Stimulated activated effector memory CD8-positive, alpha-beta T cell treated with anti-CD3 and anti-CD28 coated beads, Interleukin-12 subunit alpha, Interleukin-12 subunit beta, amount 100 ng/mL, for 72 hours (primary cell): ENCODE measurements around the gene RYR2.
"Not testable (repeated sequence)": the region's sequence is repeated elsewhere in the genome, so short reads cannot be mapped to it uniquely, and the experiment has no call there.

Experiments used
- ATAC-seq: fragments of 150-1000 bp; cut with Tn5 transposase; 2 replicates; pipeline ENCODE4 v1.10.0; 2021
- DNase-seq, 2 donors: peaks; one replicate each; pipeline ENCODE4 v3.0.0; 2021 to 2022; ENCODE audit warnings: low spot score in 2 of 2
- H3K27ac Mint-ChIP-seq: one replicate; pipeline ENCODE4 v1.8.0; 2022; ENCODE audit warnings: mild to moderate bottlenecking, mixed read lengths
- H3K36me3 Mint-ChIP-seq: one replicate; pipeline ENCODE4 v1.8.0; 2022; ENCODE audit warnings: mild to moderate bottlenecking, mixed read lengths
- H3K4me1 Mint-ChIP-seq: one replicate; pipeline ENCODE4 v1.8.0; 2022; ENCODE audit warnings: mixed read lengths
- H3K4me3 Mint-ChIP-seq: one replicate; pipeline ENCODE4 v1.8.0; 2022; ENCODE audit warnings: mild to moderate bottlenecking, mixed read lengths
- H3K9me3 Mint-ChIP-seq: one replicate; pipeline ENCODE4 v1.8.0; 2022; ENCODE audit warnings: mixed read lengths

Gene RYR2

DNA sequence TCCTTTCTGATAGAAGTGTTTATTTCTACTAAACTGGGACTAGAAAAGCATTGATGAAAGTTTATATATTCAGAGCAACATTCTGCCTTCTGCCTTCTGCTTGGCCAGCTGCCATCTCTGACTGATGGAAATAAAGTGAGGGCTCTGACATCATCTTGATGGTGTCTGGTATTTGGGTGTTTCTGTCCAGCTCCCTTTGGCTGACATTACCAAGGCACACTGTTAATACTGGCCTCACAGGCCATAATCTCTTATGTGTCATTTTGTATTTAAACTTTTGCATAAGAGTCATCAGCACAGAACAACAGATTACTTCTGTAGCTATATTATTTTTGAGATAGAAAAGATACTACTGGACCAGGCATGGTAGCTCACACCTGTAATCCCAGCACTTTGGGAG is 216.9 kb downstream of the RYR2 start:
- Mint-ChIP-seq H3K4me3 (no peak overlapping the region), H3K27ac (no peak overlapping the region), H3K4me1 (no peaks in the 10 kb centered on the region), H3K9me3 (no peaks in the 10 kb centered on the region), H3K36me3 (no peaks in the 10 kb centered on the region)
- ATAC-seq = no peak
- no peak for DNase-seq

DNA sequence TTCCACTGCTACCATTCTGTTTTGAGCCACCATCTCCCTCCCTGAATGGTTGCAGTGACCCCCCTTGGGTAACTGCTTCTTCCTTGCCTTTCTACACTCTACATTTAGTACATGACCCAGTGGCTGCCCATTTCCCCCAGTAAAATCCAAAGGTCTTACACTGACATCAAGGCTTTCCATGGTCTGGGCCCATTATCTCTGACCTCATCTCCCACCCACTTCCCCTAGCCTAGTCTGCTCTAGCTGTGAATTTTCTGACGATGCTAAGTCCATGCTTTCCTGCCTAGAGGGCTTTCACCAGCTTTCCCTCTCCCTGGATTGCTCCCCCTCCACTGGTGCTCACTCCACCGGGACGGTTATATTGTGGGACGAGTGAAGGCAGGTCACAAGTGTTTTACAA is 219.2 kb downstream of the RYR2 start:
- Mint-ChIP-seq H3K27ac (no peak overlapping the region), H3K36me3 (no peaks in the 10 kb centered on the region), H3K4me1 (no peaks in the 10 kb centered on the region), H3K4me3 (no peak overlapping the region), H3K9me3 (no peaks in the 10 kb centered on the region)
- ATAC-seq = peak; percentile 8
- no peak for DNase-seq

DNA sequence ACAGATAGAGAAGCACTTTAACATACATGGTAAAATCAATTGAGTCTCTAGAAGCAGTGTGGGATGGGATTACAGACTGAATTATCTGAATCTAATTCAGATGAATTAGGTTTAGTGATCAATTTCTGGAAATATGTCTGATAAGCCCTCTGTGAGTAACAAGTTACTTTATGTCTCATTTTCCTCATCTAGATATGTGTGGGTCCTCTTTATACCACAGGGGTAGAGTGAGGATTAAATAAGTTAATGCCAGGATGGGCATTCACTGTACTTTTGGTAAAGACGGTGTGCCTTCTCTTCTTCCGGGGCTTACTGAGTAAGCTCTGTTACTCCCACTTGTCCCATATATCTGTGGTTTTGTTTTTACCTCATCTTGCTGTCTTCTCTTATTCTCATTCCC is 225.8 kb downstream of the RYR2 start:
- Mint-ChIP-seq H3K4me1 (peaks cover 14% of the 10 kb centered on the region), H3K4me3 (no peak overlapping the region), H3K27ac (no peak overlapping the region), H3K36me3 (no peaks in the 10 kb centered on the region), H3K9me3 (no peaks in the 10 kb centered on the region)
- no peak for DNase-seq
- ATAC-seq = peak; percentile 63

DNA sequence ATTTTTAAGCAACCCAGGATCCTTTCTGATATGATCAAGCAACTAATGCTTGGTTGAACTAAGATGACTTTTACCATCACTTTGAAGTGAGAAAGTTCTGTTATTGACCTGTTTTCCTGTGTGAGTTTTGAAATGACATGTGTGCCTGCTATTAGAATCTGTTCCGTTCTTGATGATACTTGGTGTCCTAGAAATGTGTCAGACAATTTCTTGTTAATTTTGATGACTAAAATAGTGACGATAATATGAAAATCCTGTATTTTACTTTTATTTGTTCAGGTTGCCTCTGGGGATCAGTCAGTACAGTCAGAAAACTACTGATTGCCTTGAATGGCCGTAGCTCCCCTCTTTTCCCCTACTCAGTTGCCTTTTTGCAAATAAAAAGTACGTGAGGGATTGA is 228.0 kb downstream of the RYR2 start:
- ATAC-seq (peak; percentile 88), DNase-seq (no peak)
- no peak overlapping the region for H3K4me3 Mint-ChIP-seq
- no peaks in the 10 kb centered on the region for H3K9me3 Mint-ChIP-seq
- H3K27ac Mint-ChIP-seq = no peak overlapping the region
- peaks cover 14% of the 10 kb centered on the region for H3K4me1 Mint-ChIP-seq
- H3K36me3 Mint-ChIP-seq = no peaks in the 10 kb centered on the region

DNA sequence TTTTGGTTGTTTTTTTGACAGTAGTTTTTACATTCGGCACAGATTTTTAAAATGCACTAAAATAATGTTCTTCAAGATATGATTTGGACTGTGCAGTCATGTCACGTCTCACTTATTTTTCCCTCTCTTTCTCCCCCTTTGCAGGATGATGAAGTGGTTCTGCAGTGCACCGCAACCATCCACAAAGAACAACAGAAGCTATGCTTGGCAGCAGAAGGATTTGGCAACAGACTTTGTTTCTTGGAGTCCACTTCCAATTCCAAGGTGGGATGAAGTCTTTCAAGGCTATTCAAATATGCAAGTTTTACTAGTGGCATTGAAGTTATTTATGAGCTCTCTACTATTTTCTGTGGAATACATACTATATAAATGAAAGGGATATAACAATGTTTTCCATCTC is 228.4 kb downstream of the RYR2 start:
- Mint-ChIP-seq H3K9me3 (no peaks in the 10 kb centered on the region), H3K27ac (no peak overlapping the region), H3K4me3 (no peak overlapping the region), H3K4me1 (peaks cover 14% of the 10 kb centered on the region), H3K36me3 (no peaks in the 10 kb centered on the region)
- ATAC-seq (no peak), DNase-seq (no peak)

DNA sequence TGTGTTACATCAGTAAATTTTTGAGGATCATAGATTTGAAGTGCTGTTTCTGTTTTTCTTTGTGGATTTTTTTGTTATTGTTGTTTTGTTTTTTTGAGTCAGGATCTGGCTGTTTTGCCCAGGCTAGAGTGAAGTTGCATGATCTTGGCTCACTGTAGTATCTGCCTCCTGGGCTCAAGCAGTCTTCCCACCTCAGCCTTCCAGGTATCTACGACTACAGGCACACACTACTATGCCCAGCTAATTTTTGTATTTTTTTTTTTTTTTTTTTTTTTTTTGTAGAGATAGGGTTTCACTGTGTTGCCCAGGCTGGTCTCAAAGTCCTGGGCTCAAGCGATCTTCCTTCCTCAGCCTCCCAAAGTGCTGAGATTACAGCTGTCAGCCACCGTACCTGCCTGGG is 236.0 kb downstream of the RYR2 start:
- H3K4me1 Mint-ChIP-seq, ATAC-seq, H3K36me3 Mint-ChIP-seq, H3K4me3 Mint-ChIP-seq, DNase-seq, H3K27ac Mint-ChIP-seq, H3K9me3 Mint-ChIP-seq: not testable (repeated sequence)

DNA sequence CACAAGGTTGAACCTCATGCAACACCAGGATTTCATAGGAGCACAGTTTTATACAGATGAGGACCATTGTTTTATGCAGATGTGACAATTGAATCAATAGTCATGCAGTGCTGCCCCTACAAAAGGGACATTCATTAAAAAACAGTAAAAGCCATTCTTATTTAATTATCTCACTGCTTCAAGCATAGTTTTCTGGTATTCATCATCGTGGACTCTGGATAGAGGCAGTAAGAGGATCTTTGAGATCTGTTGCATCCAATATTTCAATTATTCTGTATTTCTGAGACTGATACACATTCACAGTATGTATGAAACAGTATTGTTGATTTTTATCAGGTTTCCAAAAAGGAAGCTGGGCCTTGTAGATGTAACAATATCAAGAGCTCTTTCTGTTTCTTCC is 237.6 kb downstream of the RYR2 start:
- H3K36me3 Mint-ChIP-seq = no peaks in the 10 kb centered on the region
- DNase-seq (no peak), ATAC-seq (no peak)
- H3K9me3 Mint-ChIP-seq = no peaks in the 10 kb centered on the region
- H3K4me3 Mint-ChIP-seq = no peak overlapping the region
- no peak overlapping the region for H3K27ac Mint-ChIP-seq
- H3K4me1 Mint-ChIP-seq = no peaks in the 10 kb centered on the region

DNA sequence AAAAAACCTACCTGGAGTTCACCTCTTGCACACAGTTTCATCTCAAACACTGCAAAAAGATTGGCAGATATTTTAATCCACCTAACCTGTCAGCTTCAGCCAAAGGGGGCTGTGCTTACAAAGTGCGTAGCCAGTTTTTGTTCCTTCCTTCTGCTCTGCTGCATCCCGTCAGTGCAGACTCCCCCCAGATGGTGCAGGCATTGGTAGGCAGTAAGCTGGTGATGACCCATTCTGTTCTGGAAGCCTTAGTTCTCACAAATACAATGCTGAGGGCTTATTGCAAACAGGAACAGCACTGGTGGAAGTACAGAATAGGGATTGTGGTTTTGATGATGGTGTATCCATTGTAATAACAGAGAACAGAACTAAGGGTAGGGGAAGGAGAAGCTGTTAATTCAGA is 239.5 kb downstream of the RYR2 start:
- H3K36me3 Mint-ChIP-seq = no peaks in the 10 kb centered on the region
- ATAC-seq = no peak

DNA sequence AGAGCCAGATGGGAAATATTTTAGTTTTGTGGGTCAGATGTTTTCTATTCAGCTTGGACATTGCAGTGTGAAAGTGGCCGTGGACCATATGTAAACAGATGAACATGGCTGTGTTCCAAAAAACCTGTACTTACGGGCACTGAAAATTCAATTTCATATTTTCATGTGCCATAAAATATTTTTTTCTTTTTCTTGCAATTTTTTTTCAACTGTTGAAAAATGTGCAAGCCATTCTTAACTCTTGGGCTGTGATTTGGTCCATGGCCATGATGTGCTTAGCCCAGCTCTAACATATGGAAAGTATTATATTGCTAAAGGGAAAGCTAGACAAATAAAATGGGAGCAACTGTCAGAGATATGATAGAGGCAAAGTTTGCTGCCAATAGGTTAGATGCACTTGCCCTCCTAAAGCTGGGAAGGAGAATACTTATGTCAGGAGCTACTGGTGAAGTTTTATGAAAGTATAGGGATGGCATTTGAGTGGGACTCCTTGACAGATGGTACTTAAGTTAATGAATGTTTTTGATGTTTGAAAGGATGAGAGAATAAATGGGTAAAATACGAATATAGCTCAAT is 240.3 kb downstream of the RYR2 start:
- Mint-ChIP-seq H3K4me3 (no peak overlapping the region), H3K9me3 (no peaks in the 10 kb centered on the region), H3K4me1 (no peaks in the 10 kb centered on the region), H3K27ac (no peak overlapping the region), H3K36me3 (no peaks in the 10 kb centered on the region)
- ATAC-seq = no peak
- DNase-seq = no peak

More for the DNA sequence above, 239.5 kb downstream of the RYR2 start:
- Mint-ChIP-seq H3K9me3 (no peaks in the 10 kb centered on the region), H3K4me1 (no peaks in the 10 kb centered on the region), H3K27ac (no peak overlapping the region), H3K4me3 (no peak overlapping the region)
- DNase-seq = no peak

DNA sequence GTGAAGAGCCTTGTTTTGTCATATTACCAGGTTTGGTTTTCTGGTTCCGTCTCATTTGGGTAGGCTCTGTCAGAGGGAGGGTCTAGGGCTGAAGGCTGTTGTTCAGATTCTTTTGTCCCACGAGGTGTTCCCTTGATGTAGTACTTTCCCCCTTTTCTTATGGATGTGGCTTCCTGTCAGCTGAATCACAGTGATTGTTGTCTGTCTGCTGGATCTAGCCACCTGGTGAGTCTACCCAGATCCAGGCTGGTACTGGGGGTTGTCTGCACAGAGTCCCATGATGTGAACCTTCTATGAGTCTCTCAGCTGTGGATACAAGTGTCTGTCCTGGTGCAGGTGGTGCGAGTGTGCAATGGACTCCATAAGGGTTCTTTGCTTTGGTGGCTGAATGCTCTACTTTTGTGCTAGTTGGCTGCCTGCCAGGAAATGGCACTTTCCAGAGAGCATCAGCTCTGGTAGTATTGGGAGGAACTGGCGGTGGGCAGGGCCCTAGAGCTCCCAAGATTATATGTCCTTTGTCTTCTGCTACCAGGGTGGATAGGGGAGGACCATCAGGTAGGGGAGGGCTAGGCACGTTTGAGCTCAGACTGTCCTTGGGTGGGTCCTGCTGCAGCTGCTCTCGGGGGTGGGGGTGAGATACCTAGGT is 246.0 kb downstream of the RYR2 start:
- H3K27ac Mint-ChIP-seq = no peak overlapping the region
- no peak for ATAC-seq
- H3K4me1 Mint-ChIP-seq = no peaks in the 10 kb centered on the region
- no peaks in the 10 kb centered on the region for H3K36me3 Mint-ChIP-seq
- no peaks in the 10 kb centered on the region for H3K9me3 Mint-ChIP-seq
- H3K4me3 Mint-ChIP-seq = no peak overlapping the region
- DNase-seq = no peak

DNA sequence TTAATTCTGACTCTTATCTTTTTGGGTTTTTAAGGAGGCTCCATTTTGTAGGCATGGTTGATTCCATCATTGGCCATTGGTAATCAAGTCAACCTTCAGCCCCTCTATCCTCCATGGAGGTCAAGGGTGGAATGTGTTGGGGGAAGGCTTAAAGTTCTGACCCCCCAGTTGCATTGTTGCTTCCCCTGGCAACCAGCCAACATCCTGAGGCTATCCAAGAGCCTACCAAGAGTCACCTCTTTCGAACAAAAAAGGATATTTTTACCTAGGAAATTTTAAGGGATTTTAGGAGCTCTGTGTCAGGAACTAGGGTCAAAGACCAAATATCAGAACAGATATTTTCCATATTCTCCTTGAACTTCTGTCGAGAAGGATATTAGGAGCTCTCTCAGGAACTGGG is 251.8 kb downstream of the RYR2 start:
- H3K27ac Mint-ChIP-seq = no peak overlapping the region
- H3K9me3 Mint-ChIP-seq = no peaks in the 10 kb centered on the region
- H3K4me1 Mint-ChIP-seq = no peaks in the 10 kb centered on the region
- H3K36me3 Mint-ChIP-seq = no peaks in the 10 kb centered on the region
- H3K4me3 Mint-ChIP-seq = no peak overlapping the region
- ATAC-seq (no peak), DNase-seq (no peak)

DNA sequence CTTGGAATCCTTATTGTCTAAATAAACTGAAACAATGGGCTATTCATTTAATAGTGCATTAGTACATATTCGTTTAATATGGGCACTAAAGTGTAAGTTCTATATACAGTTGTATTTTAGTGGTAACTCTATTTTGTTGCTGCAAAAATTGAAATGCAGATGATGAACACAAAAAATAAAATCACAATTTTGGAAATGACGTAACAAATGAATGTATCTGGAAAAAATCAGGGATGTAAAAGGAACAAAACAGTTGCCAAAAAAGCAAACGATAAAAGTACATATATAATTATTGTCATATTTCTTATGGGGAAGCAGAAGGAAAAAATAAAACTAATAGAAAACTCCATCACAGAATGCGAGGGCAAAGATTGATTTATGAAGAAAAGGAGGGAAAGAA is 254.9 kb downstream of the RYR2 start:
- H3K4me3 Mint-ChIP-seq = no peak overlapping the region
- ATAC-seq = no peak

DNA sequence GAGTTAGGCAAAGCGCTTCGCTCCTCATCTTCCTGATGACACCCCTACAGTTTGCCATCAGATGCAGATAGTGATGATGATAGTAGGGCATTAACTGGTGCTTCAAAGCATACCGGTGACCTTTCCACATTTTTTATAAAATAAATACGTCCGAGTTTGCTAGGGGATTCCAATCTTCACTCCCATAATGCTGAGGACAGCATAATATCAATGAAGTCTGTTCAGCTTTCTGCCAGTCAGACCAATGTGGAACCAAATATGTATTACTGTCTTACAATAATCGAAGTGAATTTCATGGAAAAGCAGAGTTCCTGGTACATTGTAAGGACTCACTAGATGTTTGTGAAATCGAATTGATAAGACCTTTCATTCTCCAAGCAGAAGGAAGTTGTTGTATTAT is 258.7 kb downstream of the RYR2 start:
- H3K36me3 Mint-ChIP-seq = no peaks in the 10 kb centered on the region
- H3K9me3 Mint-ChIP-seq = no peaks in the 10 kb centered on the region
- H3K27ac Mint-ChIP-seq = no peak overlapping the region
- no peak overlapping the region for H3K4me3 Mint-ChIP-seq
- no peaks in the 10 kb centered on the region for H3K4me1 Mint-ChIP-seq
- ATAC-seq (no peak), DNase-seq (no peak)

More for the DNA sequence above, 254.9 kb downstream of the RYR2 start:
- no peaks in the 10 kb centered on the region for H3K36me3 Mint-ChIP-seq
- H3K4me1 Mint-ChIP-seq = no peaks in the 10 kb centered on the region
- DNase-seq = no peak
- H3K27ac Mint-ChIP-seq = no peak overlapping the region
- no peaks in the 10 kb centered on the region for H3K9me3 Mint-ChIP-seq

DNA sequence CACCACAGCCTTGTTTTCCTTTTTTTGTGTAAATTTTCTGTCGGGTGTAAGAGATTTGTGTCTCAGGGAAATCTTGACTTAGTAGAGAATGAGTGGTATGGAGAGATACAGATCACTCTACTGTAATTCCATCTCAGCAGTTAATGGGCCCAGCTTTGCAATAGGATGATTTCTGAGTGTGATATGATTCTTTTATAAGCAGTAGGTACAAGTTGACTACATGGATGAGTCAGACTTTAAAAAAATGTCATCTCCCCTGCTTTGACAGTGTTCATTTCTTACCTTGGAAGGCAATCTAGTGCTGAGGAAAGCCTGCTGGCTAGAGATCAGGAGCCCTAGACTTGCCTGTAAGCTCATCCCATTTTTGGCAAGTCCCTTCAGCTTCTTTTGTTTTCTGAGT is 261.9 kb downstream of the RYR2 start:
- no peaks in the 10 kb centered on the region for H3K36me3 Mint-ChIP-seq

DNA sequence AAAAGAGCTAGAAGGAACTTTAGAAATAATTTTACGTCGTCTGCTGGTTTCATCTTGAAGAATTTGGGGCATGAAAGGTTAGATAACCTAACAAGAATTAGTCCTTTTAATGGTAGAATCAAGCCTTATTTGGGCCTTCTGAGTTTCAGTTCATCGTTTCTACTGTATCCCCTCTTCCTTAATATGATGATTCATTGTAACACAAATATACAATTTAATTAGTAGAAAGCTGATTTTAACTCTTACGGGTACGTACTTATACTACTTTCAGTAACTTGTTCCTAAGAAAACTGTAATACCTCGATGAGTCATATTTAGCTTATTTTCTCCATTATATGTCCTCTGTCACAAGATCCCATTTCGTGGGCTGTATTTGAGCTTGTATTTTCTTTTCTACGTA is 264.7 kb downstream of the RYR2 start:
- H3K36me3 Mint-ChIP-seq = no peaks in the 10 kb centered on the region
- no peak overlapping the region for H3K27ac Mint-ChIP-seq
- H3K4me1 Mint-ChIP-seq = no peaks in the 10 kb centered on the region
- no peaks in the 10 kb centered on the region for H3K9me3 Mint-ChIP-seq
- ATAC-seq = peak; percentile 26
- DNase-seq = no peak
- no peak overlapping the region for H3K4me3 Mint-ChIP-seq

More for the DNA sequence above, 261.9 kb downstream of the RYR2 start:
- no peaks in the 10 kb centered on the region for H3K4me1 Mint-ChIP-seq
- DNase-seq (no peak), ATAC-seq (peak; percentile 58)
- H3K9me3 Mint-ChIP-seq = no peaks in the 10 kb centered on the region
- no peak overlapping the region for H3K4me3 Mint-ChIP-seq
- H3K27ac Mint-ChIP-seq = no peak overlapping the region

DNA sequence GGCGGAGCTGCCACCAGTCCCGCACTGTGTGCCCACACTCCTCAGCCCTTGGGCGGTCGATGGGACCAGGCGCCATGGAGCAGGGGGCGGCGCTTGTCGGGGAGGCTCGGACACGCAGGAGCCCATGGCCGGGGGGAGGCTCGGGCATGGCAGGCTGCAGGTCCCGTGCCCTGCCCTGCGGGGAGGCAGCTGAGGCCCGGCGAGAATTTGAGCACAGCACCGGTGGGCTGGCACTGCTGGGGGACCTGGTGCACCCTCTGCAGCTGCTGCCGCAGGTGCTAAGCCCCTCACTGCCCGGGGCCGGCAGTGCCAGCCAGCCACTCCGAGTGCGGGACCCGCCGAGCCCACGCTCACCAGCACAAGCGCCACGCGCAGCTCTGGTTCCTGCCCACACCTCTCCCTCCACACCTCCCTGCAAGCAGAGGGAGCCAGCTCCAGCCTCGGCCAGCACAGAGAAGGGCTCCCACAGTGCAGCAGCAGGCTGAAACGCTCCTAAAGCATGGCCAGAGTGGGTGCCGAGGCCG is 267.7 kb downstream of the RYR2 start:
- Mint-ChIP-seq H3K27ac (no peak overlapping the region), H3K9me3 (no peaks in the 10 kb centered on the region), H3K4me1 (no peaks in the 10 kb centered on the region), H3K36me3 (no peaks in the 10 kb centered on the region), H3K4me3 (no peak overlapping the region)
- no peak for DNase-seq
- ATAC-seq = no peak
